Fibroblast of lung (primary cell): ENCODE data around the gene RAP1B.

Experiments
- EZH2 ChIP-seq: IDR thresholded peaks from 2 replicates; pipeline ENCODE4 v1.5.1; 2012; ENCODE audit warnings: low read length, control low read depth, mild to moderate bottlenecking; ENCODE audit errors: missing control alignments
- TF ChIP-seq, protein P1 (sequence below), 2 donors: IDR thresholded peaks in 1 of 2; conservative IDR thresholded peaks in 1 of 2; 1 replicate in 1 of 2; 2 replicates in 1 of 2; pipeline ENCODE4 v1.5.1; 2011 to 2012; ENCODE audit warnings: low read length in 2 of 2, control low read depth in 1 of 2, inconsistent platforms in 1 of 2, low read depth in 1 of 2, mild to moderate bottlenecking in 1 of 2

DNA sequence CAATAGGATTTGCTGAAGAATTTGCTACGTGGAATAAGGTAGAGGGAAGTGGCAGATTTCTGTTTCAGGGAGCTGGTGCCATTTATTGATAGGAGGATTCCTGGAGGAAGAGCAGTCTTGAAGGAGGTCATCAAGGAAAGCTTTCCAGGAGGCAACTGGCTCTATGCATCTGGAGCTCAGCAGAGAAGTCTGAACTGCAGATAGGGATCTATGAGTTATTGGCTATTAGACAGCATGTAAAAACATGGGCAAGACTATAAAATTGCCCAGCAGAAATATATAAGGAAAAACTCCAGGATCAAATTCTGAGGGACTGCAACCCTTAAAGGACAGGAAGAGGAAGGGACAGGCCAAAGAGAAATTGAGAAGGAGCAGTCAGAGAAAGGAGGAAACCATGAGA lies 8.9 kb upstream of the RAP1B start:
- TF ChIP-seq, protein P1, sequence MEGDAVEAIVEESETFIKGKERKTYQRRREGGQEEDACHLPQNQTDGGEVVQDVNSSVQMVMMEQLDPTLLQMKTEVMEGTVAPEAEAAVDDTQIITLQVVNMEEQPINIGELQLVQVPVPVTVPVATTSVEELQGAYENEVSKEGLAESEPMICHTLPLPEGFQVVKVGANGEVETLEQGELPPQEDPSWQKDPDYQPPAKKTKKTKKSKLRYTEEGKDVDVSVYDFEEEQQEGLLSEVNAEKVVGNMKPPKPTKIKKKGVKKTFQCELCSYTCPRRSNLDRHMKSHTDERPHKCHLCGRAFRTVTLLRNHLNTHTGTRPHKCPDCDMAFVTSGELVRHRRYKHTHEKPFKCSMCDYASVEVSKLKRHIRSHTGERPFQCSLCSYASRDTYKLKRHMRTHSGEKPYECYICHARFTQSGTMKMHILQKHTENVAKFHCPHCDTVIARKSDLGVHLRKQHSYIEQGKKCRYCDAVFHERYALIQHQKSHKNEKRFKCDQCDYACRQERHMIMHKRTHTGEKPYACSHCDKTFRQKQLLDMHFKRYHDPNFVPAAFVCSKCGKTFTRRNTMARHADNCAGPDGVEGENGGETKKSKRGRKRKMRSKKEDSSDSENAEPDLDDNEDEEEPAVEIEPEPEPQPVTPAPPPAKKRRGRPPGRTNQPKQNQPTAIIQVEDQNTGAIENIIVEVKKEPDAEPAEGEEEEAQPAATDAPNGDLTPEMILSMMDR (conservative IDR thresholded peaks at IDR 0.05 in 1 of 2, IDR thresholded peaks at IDR 0.05 in 1 of 2; ENCODE audit: low read depth in 1 of 2, low read length in 2 of 2), result no peak
- TF ChIP-seq EZH2, result no peak
